ENCODE results near the gene KCNF1. TPM values are rescaled to one million over a fixed set of nuclear protein-coding genes. Genes with fewer than 3 reads are reported as not detected.

KCNF1 gene
- total RNA-seq, 2 donors from 2014 or later: not detected

DNA sequence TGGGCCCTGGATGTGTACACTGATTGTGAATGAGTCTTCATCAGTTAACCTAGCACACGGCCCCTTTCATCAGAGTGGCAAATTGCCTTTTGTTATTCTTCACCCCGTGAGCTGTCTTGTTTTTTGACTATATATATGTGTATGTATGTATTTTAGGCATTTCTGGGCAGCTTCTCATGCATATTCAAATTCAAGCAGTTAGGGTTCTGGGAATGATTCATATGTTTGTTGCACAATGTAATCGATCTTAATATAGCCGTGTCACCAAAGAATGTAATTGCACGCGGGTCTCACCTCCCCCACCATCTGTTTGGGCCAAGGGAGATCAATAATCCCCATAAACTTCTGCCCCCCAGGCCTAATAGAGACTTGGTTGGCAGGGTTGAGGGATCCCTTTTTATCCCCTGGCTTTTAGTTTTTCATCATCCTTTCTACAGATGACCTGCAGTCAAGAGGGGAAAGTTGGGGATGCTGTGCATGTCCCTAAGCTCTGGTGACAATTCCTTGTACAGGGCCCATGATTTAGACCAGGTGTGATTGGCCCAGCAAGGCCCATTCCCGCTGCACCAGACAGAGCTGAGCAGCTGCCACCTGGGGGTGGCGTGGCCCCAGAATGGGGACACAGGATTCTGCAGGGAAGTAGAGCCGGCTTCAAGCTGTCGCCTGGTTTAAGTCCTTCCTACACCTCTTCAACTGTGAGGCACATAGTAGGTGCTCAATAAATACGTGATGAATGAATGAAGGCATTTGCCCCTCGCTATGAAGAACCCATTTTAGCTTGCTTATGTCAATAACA, 19.2 kb downstream of the KCNF1 start:
- Mint-ChIP-seq H3K27me3 (peaks cover 47% of the 10 kb centered on the region), H3K9me3 (no peaks in the 10 kb centered on the region), H3K4me3 (no peak overlapping the region), H3K27ac (no peak overlapping the region), H3K4me1 (no peaks in the 10 kb centered on the region), H3K36me3 (ENCODE audit: low read depth) (no peaks in the 10 kb centered on the region)
- no peak for ATAC-seq (replicated peaks)

DNA sequence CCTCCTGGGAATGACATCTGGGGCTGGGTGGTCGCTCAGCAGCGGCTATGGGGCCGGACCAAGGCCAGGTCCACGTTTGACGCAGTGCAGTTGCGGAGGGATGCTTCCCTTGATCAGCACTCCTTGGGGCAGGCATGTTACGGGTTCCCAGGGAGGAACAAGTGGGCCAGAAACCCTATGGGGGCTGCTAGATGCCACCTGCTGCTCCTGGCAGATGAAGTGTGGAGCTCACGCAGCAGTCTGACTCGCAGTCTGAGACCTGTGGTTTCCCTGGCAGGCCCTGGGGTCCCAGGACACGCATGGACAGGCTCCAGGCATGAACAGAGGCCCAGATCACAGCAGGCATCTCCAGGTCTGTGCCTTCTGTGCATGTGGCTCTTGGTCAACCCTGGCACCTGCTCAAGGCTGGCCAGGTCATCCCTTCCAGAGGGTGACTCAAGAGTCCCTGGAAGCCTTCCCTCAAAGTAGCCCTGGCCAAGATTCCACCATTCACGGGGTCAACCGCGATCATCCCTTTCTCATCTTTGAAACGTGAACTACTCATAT, 20.0 kb downstream of the KCNF1 start:
- Mint-ChIP-seq H3K4me1 (no peaks in the 10 kb centered on the region), H3K9me3 (no peaks in the 10 kb centered on the region), H3K4me3 (no peak overlapping the region), H3K27me3 (peaks cover 43% of the 10 kb centered on the region), H3K36me3 (ENCODE audit: low read depth) (no peaks in the 10 kb centered on the region), H3K27ac (no peak overlapping the region)
- no peak for ATAC-seq (replicated peaks)

DNA sequence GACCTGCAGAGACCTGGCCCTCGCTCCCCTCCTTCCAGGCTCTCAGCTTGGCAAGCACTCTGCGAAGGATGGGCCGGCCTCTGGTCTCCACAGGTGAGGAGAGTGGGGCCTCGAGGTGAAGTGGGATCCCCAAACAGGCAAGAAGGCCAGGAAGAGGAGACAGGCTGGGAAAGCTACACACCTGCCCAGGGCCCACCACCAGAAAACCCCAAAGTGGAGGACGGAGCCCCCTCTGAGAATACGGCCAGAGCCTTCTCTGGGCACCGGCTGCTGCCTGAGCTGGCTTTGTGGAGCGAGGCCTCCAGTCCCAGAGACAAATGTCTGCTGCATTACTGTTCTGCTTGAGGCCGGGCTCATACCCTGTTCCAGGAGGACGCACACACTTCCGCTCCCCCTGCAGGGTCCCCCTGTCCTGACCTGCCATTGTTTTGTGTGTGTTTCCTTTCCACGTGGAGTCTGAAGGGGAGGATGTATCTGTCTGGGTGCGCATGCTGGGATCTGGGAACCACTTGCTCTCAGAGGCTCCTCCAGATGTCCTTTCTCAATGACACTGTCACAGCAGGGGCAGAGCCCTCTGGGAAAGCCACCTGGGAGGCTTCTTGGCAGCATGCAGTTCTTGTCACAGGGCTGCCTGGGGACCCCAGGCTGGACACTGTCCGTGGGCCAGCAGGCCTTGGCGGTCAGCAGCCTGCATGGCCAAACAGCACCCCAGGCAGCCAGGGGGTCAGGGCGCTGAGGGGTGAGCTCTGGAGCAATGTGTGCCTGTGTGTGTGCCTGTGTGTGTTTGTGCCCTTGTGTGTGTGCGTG, 20.8 kb downstream of the KCNF1 start:
- no peaks in the 10 kb centered on the region for H3K36me3 Mint-ChIP-seq (ENCODE audit: low read depth)
- H3K4me3 Mint-ChIP-seq: no peak overlapping the region
- no peak for ATAC-seq (replicated peaks)
- no peaks in the 10 kb centered on the region for H3K4me1 Mint-ChIP-seq
- no peak overlapping the region for H3K27ac Mint-ChIP-seq
- H3K9me3 Mint-ChIP-seq: no peaks in the 10 kb centered on the region
- H3K27me3 Mint-ChIP-seq: peaks cover 46% of the 10 kb centered on the region

DNA sequence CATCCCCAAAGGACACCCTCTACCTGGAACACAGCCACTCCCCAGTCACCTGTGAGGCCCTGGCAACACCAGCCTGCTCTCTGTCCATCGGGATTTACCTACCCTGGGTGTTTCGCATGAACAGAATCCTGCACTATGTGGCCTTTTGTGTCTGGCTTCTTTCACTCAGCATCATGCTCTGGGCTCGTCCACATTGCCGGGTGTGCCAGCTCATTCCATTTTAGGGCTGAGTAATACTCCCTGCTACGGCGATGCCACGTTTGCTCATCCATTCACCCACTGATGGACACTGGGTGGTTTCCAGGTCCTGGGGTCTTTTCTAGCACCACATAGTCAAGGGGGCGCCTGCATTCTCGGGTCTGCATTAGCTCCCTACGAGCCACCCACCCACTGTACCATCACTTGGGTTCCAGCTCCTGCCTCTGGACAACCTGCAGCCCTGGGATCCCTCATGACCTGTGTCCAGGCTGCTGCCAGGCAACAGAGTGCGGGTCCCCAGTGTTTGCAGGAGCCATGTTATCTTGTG, 22.0 kb downstream of the KCNF1 start:
- Mint-ChIP-seq H3K27me3 (peaks cover 38% of the 10 kb centered on the region), H3K4me1 (no peaks in the 10 kb centered on the region), H3K36me3 (ENCODE audit: low read depth) (no peaks in the 10 kb centered on the region), H3K9me3 (peaks cover under 1% of the 10 kb centered on the region), H3K4me3 (no peak overlapping the region), H3K27ac (no peak overlapping the region)
- ATAC-seq (replicated peaks): no peak

DNA sequence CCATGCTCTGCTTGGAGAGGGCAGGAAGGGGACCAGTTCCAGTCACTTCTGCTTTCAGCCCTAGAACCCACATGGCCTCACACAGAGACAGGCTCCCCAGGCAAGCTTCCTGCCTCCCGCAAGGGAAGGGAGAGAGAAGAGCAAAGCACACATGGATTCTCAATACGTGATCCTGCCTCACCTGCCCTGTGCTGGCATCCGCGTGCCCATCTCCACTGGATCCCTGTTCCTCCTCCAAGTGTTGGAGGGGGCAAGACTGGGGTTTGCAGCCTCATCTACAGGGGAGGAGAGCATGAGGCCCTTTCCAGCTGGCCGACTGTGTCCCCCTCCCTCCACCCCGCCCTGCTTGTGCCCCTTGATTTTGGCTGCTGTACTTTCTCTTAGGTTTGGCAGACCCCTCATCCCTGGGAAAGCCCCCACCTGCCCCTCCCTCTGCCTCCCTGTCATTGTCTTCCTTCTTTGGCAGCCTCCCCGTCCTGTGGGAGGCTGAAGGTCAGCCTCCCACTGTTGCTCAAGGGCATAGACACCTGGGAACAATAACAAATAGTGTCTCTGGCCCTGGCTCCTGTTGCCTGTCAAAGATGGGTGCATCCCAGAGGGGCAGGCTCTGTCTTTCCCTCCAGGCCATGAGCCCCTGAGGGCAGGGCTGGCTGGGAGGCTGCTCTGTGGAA, 22.7 kb downstream of the KCNF1 start:
- no peak overlapping the region for H3K27ac Mint-ChIP-seq
- H3K36me3 Mint-ChIP-seq (ENCODE audit: low read depth): no peaks in the 10 kb centered on the region
- H3K9me3 Mint-ChIP-seq: peaks cover 8% of the 10 kb centered on the region
- H3K27me3 Mint-ChIP-seq: peaks cover 39% of the 10 kb centered on the region
- no peak for ATAC-seq (replicated peaks)
- H3K4me1 Mint-ChIP-seq: peaks cover 6% of the 10 kb centered on the region
- no peak overlapping the region for H3K4me3 Mint-ChIP-seq

DNA sequence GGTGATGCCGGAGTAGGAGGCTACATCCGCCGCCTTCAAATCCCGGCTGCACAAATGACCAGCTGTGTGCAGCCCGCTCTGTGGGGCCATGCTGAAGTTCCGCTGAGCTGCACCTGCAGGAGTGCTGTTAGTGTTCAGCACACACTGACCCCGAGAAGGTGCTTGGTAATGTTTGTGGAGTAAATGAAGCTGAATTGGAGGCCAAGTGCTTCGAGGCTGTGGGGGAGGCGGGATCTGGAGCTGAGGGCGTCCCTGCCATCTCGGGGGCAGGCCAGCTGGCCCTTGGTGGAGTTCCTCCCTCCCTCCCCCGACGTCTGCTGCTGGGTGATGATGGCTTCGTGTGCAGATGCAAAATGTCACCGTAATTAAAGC, 23.2 kb downstream of the KCNF1 start:
- peaks cover 8% of the 10 kb centered on the region for H3K9me3 Mint-ChIP-seq
- ATAC-seq (replicated peaks): no peak
- H3K27me3 Mint-ChIP-seq: peaks cover 34% of the 10 kb centered on the region
- no peaks in the 10 kb centered on the region for H3K36me3 Mint-ChIP-seq (ENCODE audit: low read depth)
- no peak overlapping the region for H3K4me3 Mint-ChIP-seq
- H3K27ac Mint-ChIP-seq: no peak overlapping the region
- H3K4me1 Mint-ChIP-seq: peaks cover 6% of the 10 kb centered on the region

DNA sequence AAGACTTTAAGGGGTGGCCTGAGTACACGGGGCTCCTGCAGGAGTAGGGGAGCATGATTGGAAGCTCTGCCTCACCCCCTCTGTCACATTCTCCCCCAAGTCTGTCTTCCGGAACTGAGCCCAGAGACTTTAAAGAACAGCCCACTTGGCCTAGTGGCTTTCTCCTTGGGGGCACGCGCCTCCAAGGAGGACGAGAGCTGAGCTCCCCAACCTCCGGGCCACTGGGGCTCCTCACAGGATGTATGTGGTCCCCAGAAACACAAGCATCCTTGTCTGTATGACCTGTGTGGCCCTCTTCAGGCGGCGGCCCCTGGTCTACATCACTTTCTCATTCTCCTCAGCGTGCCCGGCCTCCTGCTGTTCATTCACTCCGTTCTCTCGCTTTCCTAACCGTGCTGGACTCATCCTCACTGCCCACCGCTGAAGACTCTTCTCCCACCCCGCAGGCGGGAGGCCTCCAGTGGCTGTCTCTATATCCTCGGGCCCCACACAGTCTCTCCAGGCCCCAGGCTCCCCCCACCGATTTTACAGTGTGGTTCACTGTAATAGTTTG, 23.7 kb downstream of the KCNF1 start:
- Mint-ChIP-seq H3K27me3 (peaks cover 30% of the 10 kb centered on the region), H3K27ac (peak overlapping the region; percentile 57), H3K9me3 (peaks cover 8% of the 10 kb centered on the region), H3K36me3 (ENCODE audit: low read depth) (no peaks in the 10 kb centered on the region), H3K4me1 (peaks cover 6% of the 10 kb centered on the region), H3K4me3 (no peak overlapping the region)
- no peak for ATAC-seq (replicated peaks)

DNA sequence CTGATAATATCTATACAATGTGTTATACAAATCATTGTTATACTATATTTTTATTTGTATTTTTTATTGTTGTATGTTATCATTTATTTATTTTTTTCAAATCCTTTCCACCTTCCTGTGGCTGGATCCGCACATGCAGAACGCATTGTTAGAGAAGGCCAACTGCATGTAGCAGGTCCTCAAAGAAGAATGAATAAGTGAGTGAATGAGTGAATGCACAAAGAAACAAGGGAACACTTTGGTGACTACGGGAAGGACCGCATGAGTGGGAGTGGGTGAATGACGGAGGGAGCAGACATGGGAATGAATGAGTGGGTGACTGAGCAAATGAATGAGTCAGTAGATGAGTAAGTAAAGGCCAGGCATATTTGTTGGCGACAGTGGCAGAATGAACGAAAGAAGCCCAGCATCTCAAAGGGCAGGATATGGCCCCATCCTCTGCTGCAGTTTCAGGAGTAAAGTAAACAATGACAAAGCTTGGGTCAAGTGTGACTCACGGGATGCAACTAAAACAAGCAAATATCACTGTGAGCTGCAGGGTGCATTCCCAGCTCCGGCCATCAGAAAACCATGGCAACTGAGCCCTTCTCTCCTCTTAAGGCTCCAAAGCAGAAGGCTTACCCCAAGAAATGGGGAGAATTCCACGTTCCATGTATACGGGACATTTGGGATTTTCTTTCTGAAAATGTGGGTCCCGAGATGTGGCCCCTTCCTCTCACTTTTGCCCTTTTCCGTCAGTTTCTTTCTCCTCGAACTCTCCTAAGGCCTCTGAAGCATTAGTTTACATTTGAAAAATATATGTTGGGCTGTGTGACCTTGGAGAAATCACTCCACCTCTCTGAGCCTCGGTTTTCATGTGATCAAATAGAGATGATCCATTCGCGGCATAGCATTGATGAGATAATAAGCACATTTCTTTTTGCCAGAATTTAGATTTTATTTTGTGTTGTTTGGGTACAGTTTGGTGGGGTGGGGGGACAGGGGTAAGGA, 24.5 kb downstream of the KCNF1 start:
- peak; percentile 96 for ATAC-seq (replicated peaks)
- H3K27ac Mint-ChIP-seq: peak overlapping the region; percentile 57
- H3K27me3 Mint-ChIP-seq: peaks cover 30% of the 10 kb centered on the region
- H3K4me1 Mint-ChIP-seq: peaks cover 6% of the 10 kb centered on the region
- H3K4me3 Mint-ChIP-seq: no peak overlapping the region
- no peaks in the 10 kb centered on the region for H3K36me3 Mint-ChIP-seq (ENCODE audit: low read depth)
- peaks cover 8% of the 10 kb centered on the region for H3K9me3 Mint-ChIP-seq

DNA sequence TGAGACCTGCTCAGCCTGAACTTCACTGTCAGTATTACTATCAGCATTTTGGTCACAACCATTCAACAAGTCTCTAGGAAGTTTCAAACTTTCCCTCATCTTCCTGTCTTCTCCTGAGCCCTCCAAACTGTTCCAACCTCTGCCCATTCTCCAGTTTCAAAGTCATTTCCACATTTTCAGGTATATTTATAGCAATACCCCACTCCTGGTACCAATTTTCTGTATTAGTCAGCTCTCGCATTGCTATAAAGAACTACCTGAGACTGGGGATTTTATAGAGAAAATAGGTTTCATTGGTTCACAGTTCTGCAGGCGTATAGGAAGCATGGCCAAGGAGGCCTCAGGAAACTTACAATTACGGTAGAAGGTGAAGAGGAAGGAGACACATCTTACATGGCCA, 27.3 kb downstream of the KCNF1 start:
- Mint-ChIP-seq H3K4me3 (no peak overlapping the region), H3K9me3 (peaks cover 8% of the 10 kb centered on the region), H3K4me1 (peaks cover 6% of the 10 kb centered on the region), H3K36me3 (ENCODE audit: low read depth) (no peaks in the 10 kb centered on the region), H3K27me3 (peaks cover 20% of the 10 kb centered on the region), H3K27ac (no peak overlapping the region)
- ATAC-seq (replicated peaks): no peak

DNA sequence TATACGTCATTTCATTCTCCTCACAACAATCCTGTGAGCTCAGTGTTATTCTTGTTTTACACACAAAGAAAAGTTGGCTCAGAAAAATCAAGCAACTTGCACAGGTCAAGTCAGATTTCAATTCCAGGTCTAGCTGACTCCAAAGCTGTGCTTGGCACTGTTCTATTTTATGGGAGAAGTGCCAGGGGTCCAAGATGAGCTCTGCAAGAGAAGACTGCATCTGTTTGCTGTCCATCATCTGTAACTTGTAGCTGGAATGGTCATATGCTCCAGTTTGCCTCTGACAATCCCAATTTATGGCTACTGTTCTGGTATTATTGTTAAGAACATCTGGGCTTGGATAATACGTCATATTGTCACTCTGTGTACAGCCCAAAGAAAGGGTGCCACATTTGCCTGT, 28.9 kb downstream of the KCNF1 start:
- Mint-ChIP-seq H3K36me3 (ENCODE audit: low read depth) (no peaks in the 10 kb centered on the region), H3K4me1 (peaks cover 6% of the 10 kb centered on the region), H3K9me3 (peaks cover 8% of the 10 kb centered on the region), H3K27ac (no peak overlapping the region), H3K4me3 (no peak overlapping the region), H3K27me3 (peaks cover 21% of the 10 kb centered on the region)
- no peak for ATAC-seq (replicated peaks)

DNA sequence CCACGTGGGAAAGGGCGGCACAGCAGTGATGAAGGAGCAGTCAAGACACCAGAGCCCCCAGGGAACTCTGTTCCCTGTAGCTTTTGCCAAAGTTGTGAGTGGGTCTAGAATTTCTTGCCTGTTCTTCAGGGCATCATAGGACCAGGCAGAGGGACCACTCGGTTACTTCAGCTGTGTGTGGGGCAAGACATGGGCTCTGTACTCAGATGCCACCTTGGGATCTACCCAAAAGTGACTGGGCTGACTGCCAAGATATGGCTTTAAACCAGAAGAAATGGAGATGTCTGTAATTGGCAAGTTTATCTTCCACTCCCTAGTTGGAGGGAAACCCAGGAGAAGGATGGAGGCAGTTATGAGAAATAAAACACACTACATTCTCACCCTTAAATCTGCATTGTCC, 29.6 kb downstream of the KCNF1 start:
- Mint-ChIP-seq H3K4me3 (no peak overlapping the region), H3K4me1 (peaks cover 6% of the 10 kb centered on the region), H3K27me3 (peaks cover 22% of the 10 kb centered on the region), H3K9me3 (peaks cover 8% of the 10 kb centered on the region), H3K27ac (no peak overlapping the region), H3K36me3 (ENCODE audit: low read depth) (no peaks in the 10 kb centered on the region)
- no peak for ATAC-seq (replicated peaks)

DNA sequence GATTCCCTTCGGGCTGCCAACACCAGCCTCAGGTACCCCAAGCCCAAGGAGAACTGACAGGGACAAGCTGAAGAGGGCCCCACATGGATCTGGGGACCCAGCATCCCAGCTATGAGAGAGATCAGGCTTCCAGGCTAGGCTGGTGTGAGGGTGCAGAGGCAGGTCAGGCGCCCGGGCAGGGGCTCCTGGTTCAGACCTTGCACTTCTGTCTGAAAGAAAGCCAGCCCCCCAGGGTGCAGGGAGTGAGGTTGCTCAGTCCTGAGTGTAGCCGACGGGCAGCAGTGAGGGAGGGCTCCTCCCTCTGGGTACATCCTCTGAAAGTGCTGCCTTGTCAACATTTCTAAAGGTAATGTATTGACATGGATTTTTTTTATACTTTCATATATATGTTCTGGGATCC, 33.1 kb downstream of the KCNF1 start:
- no peaks in the 10 kb centered on the region for H3K36me3 Mint-ChIP-seq (ENCODE audit: low read depth)

DNA sequence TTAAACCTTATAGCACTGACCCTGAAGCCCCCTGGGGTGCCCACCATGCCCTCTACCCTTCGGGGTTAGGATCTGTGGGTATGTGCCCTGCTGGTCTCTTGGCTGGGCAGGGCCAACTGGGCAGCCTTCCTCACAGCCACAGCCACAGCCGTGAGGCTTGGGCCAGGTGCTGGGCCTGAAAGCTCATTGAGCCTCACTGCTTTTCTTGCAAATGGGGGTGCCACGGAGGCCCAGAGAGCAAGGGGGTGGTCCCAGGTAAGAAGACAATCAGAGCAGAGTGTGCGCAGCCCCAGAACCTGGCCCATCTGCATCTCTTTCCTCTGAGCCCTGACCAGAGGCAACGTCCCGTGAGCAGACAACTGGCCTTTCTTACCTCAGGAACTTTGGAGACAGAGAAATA, 34.7 kb downstream of the KCNF1 start:
- H3K27ac Mint-ChIP-seq: no peak overlapping the region
- H3K36me3 Mint-ChIP-seq (ENCODE audit: low read depth): no peaks in the 10 kb centered on the region
- no peaks in the 10 kb centered on the region for H3K4me1 Mint-ChIP-seq
- no peak for ATAC-seq (replicated peaks)
- H3K9me3 Mint-ChIP-seq: no peaks in the 10 kb centered on the region
- H3K4me3 Mint-ChIP-seq: no peak overlapping the region
- peaks cover 32% of the 10 kb centered on the region for H3K27me3 Mint-ChIP-seq

More for the DNA sequence above, 33.1 kb downstream of the KCNF1 start:
- H3K27ac Mint-ChIP-seq: no peak overlapping the region
- ATAC-seq (replicated peaks): no peak
- H3K4me1 Mint-ChIP-seq: no peaks in the 10 kb centered on the region
- no peak overlapping the region for H3K4me3 Mint-ChIP-seq
- no peaks in the 10 kb centered on the region for H3K9me3 Mint-ChIP-seq
- H3K27me3 Mint-ChIP-seq: peaks cover 28% of the 10 kb centered on the region

All from activated T-helper 17 cell treated with anti-CD3 and anti-CD28 coated beads, Interleukin-2, amount 50 U/mL, for 72 hours (primary cell).